Measurements from ENCODE around the gene S100A13. TPM values are rescaled to one million over a fixed set of nuclear protein-coding genes. Genes with fewer than 3 reads are reported as not detected.
A peak's percentile ranks its signal among the peaks of the same experiment; 100 is the strongest.

The S100A13 gene
- total RNA-seq, 1 experiment from 2014 or later: 55.0 TPM

DNA sequence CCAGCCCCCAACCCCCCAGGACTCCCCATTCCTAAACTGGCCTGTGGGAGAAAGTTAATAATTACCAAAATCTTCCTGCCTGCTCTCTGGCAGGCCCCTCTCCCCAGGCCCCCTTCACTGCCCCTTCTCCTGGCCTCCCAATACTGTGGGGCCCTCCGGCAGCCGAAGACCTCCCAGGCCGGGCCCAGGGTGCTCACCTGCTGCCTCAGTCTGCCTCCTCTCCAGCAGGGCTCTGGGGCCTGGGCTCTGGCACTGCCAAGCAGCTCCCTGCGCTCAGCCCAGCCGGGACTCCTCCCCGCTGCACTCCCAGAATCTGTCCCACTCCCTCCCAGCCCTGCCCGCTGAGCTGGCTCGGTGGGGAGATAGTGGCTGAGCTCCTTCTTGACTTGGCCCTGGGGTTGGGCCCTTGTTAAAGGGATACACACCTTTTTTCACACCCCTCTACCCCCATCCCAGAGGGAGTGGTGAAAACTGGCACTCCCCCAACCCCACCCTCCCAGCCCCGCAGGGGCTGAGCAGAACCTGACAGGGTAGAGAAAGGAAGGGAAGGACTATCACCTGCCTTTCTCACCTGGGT lies 14.5 kb downstream of the S100A13 start, which contains the start of gene S100A16:
TSS of gene S100A16 (minus strand) at position 383 of the 577 bp plus-strand sequence. CDS start 4,986 bp downstream, outside the sequence.
- no peak within 1 kb of the TSS for H3T11ph ChIP-seq (ENCODE audit: low read length)
- H3K27me3 ChIP-seq (ENCODE audit: insufficient read depth, low read length): no peaks in the 10 kb centered on the region
- no peak within 1 kb of the TSS for H4K91ac ChIP-seq (ENCODE audit: insufficient read length, low read depth, low read length)
- peak within 1 kb of the TSS in 1 of 3 experiments; percentile 93; a peak in 2 of 7 replicates for H3K27ac Mint-ChIP-seq
- no peak within 1 kb of the TSS for H4K8ac ChIP-seq (replicated peaks; ENCODE audit: insufficient read length, low read depth, low read length)
- no peak within 1 kb of the TSS for H2AK5ac ChIP-seq (ENCODE audit: insufficient read length, low read length)
- peak within 1 kb of the TSS; percentile 2 for H3K4me2 ChIP-seq (ENCODE audit: insufficient read depth, insufficient read length, low read length)
- H3K27ac ChIP-seq (ENCODE audit: insufficient read length, low read depth, low read length): no peak within 1 kb of the TSS
- H4K5ac ChIP-seq (ENCODE audit: insufficient read length, low read depth, low read length): no peak within 1 kb of the TSS
- no peak within 1 kb of the TSS for H2BK12ac ChIP-seq (ENCODE audit: insufficient read length, low read depth, low read length)
- H3K4me1 Mint-ChIP-seq: peaks cover 40 to 68% of the 10 kb centered on the region in 2 experiments
- no peaks in the 10 kb centered on the region for H4K20me1 ChIP-seq (ENCODE audit: control insufficient read depth, insufficient read depth, insufficient read length)
- H3K4me1 ChIP-seq (ENCODE audit: insufficient read depth, low read length): peaks cover 9% of the 10 kb centered on the region; the same call in 1 of the 2 replicates
- H3K4ac ChIP-seq (ENCODE audit: low read depth, low read length): no peak within 1 kb of the TSS
- TF ChIP-seq, protein P1, sequence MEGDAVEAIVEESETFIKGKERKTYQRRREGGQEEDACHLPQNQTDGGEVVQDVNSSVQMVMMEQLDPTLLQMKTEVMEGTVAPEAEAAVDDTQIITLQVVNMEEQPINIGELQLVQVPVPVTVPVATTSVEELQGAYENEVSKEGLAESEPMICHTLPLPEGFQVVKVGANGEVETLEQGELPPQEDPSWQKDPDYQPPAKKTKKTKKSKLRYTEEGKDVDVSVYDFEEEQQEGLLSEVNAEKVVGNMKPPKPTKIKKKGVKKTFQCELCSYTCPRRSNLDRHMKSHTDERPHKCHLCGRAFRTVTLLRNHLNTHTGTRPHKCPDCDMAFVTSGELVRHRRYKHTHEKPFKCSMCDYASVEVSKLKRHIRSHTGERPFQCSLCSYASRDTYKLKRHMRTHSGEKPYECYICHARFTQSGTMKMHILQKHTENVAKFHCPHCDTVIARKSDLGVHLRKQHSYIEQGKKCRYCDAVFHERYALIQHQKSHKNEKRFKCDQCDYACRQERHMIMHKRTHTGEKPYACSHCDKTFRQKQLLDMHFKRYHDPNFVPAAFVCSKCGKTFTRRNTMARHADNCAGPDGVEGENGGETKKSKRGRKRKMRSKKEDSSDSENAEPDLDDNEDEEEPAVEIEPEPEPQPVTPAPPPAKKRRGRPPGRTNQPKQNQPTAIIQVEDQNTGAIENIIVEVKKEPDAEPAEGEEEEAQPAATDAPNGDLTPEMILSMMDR (conservative IDR thresholded peaks at IDR 0.05): no peak
- H3K23me2 ChIP-seq (ENCODE audit: insufficient read length, low read depth, low read length, poor library complexity, severe bottlenecking): peaks cover 3% of the 10 kb centered on the region
- no peaks in the 10 kb centered on the region for H3K9me3 Mint-ChIP-seq
- no peak within 1 kb of the TSS for H3K23ac ChIP-seq (ENCODE audit: insufficient read length, low read depth, low read length)
- H3K9me3 ChIP-seq (ENCODE audit: control insufficient read depth, low read depth, low read length): no peaks in the 10 kb centered on the region
- peaks cover 2% of the 10 kb centered on the region; the same call in 1 of the 2 replicates for H3K27me3 Mint-ChIP-seq (ENCODE audit: low read depth)
- no peak within 1 kb of the TSS for H3K56ac ChIP-seq (ENCODE audit: insufficient read length, low read depth, low read length)
- H3K4me3 Mint-ChIP-seq: peak within 1 kb of the TSS; percentile 15 to 78; a peak in 4 of 5 replicates
- no peaks in the 10 kb centered on the region for H3K79me1 ChIP-seq (ENCODE audit: insufficient read depth, low read depth, low read length, poor library complexity, severe bottlenecking)
- no peak within 1 kb of the TSS for H2AFZ ChIP-seq (ENCODE audit: low read length)
- H3K18ac ChIP-seq (ENCODE audit: insufficient read length, low read depth, low read length): no peak within 1 kb of the TSS
- no peaks in the 10 kb centered on the region for H3K36me3 Mint-ChIP-seq (ENCODE audit: insufficient read depth in 1 of 3, low read depth in 3 of 3)
- no peak within 1 kb of the TSS for H2BK120ac ChIP-seq (ENCODE audit: low read depth, low read length, poor library complexity, severe bottlenecking)
- H3K9ac ChIP-seq (ENCODE audit: extremely low read depth, insufficient read length, low read length): no peak within 1 kb of the TSS
- WGBS (ENCODE audit: extremely low coverage, insufficient read length, low lambda C conversion rate): no CpG with 5 or more reads among the region's 9 CpGs
- no peaks in the 10 kb centered on the region for H3K79me2 ChIP-seq (ENCODE audit: insufficient read depth, low read length)
- DNase-seq: peak; percentile 62
- no peak within 1 kb of the TSS for H2BK5ac ChIP-seq (ENCODE audit: insufficient read length, low read length)
- no peak within 1 kb of the TSS for H2BK15ac ChIP-seq (ENCODE audit: low read depth, low read length)
- H3K14ac ChIP-seq (ENCODE audit: insufficient read depth, low read length): no peak within 1 kb of the TSS; the same call in 1 of the 2 replicates
- H2BK20ac ChIP-seq (ENCODE audit: low read depth, low read length, poor library complexity, severe bottlenecking): no peak within 1 kb of the TSS

Measured in H9 (cell line).